Stimulated activated CD8-positive, alpha-beta memory T cell treated with anti-CD3 and anti-CD28 coated beads, Interleukin-7, amount 100 ng/mL, for 48 hours (primary cell): Measurements from ENCODE around the gene FILIP1L.
A peak's percentile ranks its signal among the peaks of the same experiment; 100 is the strongest.
"Not testable (repeated sequence)": the region's sequence is repeated elsewhere in the genome, so short reads cannot be mapped to it uniquely, and the experiment has no call there.

Experiments
- DNase-seq, 2 donors: peaks; one replicate each; pipeline ENCODE4 v3.0.0-alpha.2; 2020; ENCODE audit warnings: low read depth in 1 of 2; ENCODE audit errors: extremely low read depth in 1 of 2

FILIP1L gene

GRCh38 chr3:100075851-100076730 is 38.2 kb downstream of the FILIP1L start:
- DNase-seq = no peak

DNA sequence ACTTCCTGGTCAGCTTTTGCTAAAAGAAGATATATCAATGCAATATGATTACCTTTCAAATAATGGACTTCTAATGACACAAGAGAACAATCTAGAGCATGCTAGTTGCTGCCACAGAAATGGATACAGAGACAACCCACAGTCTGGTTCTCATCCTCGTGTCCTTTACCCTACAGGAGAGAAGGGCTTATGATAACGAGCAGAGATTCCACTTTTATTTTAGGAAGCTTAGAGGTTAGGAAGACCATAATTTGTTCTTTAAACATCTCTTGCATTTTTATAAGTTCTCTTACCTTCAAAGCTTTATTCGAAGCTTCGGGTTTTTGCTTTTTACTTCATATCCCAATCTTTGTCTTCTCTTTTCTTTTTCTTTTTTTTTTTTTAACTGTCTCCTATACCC is 39.1 kb downstream of the FILIP1L start:
- DNase-seq = no peak

DNA sequence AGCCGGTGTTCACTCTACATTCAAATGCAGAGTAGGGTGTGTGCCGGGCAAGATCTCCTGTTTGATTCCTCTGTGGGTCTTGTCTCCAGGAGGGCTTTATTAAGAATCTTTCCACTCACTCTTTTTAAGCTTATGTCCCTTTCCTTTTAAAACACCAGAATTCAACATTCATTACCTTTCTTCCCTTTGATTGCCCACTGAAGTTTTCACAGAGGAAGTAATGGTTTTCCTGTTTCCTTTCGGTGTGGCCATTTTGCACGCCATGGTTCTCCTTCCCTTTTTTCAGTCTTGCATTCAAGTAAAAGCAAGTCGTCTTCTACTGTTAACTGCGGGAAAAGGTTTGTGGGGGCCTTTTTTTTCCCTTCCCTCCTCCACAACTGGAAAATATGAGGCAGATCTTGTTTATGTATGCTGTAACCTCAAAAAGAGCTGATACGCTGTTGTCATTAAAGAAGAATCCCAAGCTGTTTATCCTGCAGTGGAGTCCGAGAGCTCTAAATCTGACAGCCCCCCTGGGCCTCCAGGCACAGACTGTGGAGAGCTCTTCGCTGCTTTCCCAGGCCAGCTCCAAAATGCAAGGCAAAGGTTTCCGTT is 40.5 kb downstream of the FILIP1L start:
- DNase-seq = no peak

GRCh38 chr3:100073049-100073713 is 41.1 kb downstream of the FILIP1L start:
- DNase-seq = no peak

- DNase-seq = no peak
Measured at GRCh38 chr3:100072326-100073048, 41.8 kb downstream of the FILIP1L start.

GRCh38 chr3:100069472-100069871 is 44.8 kb downstream of the FILIP1L start:
- DNase-seq = no peak

DNA sequence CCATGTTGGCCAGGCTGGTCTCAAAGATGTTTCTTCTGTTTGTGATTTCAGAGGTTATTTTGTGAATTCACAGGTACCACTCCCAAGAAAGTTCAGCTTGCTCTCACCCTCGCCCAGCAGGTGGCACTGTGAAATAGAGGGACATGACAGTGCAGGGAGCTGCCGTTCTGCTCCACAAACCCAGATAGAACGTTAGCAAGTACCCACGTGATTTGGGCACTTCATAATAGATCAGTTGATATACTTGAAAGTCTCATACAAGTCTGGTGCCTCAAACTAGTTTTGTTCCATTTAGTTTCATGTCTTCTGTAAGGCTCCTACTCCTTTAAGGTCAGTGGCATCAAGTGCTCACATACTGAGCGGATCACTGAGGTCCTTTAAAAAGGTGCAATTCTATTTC is 45.5 kb downstream of the FILIP1L start:
- DNase-seq = peak; percentile 46 to 65

- no peak for DNase-seq
Measured at GRCh38 chr3:100067589-100067988, 46.7 kb downstream of the FILIP1L start.

DNA sequence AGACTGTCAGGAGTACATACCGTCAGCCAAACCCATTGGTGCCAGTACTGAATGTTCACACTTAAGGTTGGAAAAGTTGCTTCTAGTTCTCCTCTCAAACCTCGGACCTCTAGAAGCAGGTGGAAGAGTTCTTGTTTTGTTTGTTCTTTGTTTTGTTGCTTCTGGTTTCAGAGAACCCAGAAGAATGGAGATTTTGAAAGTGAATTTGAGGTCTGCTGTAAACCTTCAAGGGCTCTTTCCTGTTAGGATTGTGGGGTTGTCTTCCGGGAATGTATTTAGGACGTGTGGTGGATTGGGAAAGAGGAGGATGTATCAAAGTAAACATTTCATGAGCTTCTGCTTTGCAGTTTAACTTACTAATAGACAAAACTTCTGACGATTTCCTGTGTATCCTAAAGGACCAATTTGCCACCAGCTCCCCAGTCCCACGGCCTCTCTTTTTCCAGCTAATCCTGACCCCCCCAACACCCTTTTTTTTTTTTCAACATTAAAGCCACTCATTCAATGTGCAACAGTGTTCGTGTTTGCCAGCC is 50.3 kb downstream of the FILIP1L start:
- DNase-seq = no peak

DNA sequence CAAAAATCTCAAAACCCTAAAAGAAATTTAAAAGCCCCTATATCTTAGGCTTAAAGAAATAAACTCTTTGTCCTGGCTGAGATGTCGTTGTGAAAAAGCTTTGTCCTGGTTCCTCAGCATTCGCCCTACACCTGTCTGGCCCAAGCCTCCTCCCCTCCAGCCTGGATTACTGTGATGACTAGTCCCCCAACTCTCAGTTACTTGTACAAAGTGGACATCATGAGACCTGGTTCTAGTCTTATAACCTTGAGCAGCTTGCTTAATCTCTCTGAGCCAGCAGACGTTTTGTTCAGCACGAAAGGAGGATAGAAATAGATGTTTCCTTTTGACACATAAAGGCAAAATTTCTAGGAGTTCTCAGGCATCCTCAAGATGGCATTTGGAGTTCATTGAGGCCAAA is 51.6 kb downstream of the FILIP1L start:
- DNase-seq = no peak

DNA sequence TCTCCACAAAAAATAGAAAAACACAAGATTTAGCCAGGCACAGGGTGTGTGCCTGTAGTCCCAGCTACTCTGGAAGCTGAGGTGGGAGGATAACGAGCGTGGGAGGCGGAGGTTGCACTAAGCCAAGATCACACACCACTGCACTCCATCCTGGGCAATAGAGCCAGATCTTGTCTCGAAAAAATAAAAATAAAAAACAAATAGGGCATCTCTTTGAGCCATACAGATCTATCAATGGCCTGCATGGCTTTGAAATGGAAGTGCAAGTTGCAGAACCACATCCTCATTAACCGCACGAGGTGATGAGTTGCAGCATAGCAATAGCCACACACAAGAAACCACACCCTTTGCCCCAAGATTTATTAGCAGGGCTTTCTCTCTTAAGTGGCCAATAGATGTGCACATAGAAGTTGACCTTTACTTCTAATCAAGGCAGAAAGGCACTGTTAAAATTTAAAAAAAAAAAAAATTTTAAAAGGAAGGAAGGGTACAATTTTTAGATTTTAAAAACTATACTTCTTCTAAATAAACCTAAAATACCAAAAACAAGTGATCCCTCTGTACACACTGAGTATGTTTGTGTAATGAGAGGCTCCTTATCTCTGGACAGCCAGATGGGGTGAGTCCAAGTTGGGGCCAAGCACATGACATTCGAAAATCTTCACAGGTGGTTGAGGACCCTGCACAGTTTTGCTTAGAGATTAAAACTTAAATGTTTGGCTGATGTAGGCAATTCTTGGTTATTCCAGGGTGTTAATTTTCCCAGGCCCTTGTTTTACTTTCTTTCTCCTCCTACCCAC is 53.4 kb downstream of the FILIP1L start:
- DNase-seq = no peak

DNA sequence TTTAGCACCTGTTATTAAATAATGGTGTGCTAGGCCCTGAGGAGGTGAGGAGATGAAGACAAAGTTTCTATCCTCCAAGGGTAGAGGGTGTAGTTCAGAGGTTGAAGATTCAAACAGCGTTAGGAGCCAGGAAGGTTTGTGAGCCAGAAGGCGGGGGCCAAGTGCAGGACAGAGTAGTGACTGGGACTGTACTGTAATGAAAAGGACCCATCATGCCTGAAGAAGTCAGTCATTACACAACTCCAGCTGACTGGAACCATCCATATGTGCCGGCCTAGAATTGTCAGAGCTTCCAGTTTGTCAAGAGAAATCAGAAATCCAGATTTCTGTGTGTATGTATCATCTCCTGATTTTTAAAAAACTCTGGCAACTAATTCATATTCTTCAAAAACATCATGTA is 54.8 kb downstream of the FILIP1L start:
- no peak for DNase-seq

DNA sequence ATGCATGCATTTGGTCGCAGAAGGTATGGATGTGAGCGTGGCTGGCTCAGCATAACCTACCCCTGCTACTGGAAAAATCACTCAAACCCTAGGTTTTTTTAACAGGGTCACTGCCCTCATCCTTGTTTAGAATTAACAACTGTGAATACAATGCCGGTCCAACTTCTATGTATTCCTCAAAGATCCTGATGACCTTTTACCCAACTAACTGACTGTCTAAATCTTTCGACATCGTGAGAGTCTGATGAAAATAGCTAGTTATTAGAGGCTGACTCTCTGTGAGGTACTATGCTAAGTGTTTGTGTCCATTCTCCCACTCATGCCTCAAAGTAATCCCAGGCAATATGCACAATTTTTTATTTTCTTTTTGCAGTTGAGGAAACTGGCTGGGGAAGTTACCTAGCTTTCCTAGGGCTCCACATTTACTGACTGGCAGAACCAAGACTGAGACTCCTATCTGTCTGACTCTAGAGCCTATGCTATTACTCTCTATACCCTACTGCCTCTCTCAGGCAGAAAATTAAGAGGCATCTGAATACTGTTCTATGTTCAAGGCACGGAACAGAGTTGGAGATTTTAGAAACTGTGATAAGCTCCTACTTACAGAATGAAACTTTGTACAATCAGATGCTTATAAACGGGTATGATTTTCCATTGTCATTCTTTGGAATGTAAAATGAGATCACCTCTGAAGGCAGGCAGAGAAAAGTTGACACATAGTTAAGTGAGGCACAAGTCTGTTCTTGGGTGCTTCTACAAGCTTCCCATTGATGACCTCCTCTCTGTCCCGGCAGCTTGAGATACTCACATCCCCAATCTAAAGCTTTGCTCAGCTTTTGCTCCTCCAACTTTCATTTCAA is 56.4 kb downstream of the FILIP1L start:
- DNase-seq = no peak

GRCh38 chr3:100053951-100054620 is 60.2 kb downstream of the FILIP1L start:
- DNase-seq = no peak

DNA sequence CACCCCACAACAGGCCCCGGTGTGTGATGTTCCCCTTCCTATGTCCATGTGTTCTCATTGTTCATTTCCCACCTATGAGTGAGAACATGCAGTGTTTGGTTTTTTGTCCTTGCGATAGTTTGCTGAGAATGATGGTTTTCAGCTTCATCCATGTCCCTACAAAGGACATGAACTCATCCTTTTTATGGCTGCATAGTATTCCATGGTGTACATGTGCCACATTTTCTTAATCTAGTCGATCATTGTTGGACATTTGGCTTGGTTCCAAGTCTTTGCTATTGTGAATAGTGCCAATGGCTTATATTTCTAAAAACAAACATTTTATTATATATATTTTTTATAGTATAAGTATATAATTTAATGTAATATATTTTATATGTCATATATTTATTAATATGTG is 62.8 kb downstream of the FILIP1L start:
- not testable (repeated sequence) for DNase-seq

- DNase-seq = no peak
Measured at GRCh38 chr3:100048248-100048647, 66.1 kb downstream of the FILIP1L start.

DNA sequence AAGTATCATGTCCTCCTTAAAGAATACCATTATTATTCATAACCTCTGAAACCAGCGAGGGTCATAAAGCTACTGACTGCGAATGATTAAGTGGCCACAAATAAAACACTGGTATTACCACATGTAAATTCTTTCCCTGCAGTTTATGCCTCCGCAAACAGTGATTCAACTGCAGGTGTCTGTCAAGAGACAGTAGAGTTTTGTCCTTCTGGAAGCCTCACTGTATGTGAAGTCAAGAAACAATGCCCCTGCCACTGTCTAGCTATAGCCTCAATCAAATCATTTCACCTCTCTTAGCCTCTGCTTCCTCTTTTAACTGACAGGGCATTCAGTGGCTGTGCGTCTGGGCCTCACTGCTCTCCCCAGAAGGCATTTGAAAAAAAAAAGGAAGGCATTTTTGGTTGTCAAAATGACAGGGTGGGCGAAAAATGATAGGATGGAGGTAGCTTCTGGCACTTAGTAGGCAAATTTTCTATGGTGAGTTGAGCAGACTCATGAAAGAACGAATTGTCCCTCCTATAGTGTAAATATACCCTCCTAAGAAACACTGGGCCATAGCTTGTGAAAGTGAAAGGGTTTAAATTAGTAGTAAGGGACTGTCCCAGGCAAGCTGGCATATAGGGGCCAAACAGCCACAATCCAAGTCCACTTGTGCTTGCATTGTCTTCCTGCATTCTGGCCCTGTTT is 66.7 kb downstream of the FILIP1L start:
- DNase-seq = no peak

GRCh38 chr3:100046986-100047385 is 67.3 kb downstream of the FILIP1L start:
- no peak for DNase-seq
